Measurements from ENCODE around the gene PARVB.

The PARVB gene

DNA sequence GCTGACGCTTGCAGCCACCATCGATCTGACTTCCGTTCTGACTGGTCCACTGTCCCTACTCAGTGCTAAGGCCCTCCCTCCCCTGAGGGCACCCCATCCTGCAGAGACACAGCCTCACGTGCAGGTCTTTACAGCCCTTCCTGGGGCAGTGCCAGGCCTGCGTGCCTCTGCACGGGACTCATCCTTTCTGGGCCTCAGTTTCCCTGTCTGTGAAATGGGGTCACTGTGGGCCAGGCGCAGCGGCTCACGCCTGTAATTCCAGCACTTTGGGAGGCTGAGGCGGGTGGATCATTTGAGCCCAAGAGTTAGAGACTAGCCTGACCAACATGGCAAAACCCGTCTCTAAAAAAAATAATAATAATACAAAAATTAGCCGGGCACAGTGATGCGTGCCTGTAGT, 138.9 kb downstream of the PARVB start:
- no peak for DNase-seq (ENCODE audit: low spot score)

DNA sequence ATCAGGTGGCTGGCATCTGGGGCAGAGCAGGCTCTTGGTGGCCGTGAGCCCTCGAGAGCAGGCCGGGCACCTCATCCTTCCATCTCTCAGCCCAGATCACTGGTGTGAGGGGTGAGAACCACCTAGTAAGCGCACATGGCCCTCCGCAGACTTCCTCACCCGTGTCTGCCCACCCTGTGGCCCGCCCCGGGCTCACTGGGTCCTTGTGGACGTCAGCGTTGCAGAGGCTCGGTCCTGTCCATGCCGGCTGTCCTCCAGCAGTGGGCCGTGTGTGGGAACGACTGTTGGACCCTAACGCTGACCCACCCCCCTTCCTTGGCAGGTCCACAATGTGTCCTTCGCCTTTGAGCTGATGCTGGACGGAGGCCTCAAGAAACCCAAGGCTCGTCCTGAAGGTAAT, 139.4 kb downstream of the PARVB start:
- no peak for DNase-seq (ENCODE audit: low spot score)

DNA sequence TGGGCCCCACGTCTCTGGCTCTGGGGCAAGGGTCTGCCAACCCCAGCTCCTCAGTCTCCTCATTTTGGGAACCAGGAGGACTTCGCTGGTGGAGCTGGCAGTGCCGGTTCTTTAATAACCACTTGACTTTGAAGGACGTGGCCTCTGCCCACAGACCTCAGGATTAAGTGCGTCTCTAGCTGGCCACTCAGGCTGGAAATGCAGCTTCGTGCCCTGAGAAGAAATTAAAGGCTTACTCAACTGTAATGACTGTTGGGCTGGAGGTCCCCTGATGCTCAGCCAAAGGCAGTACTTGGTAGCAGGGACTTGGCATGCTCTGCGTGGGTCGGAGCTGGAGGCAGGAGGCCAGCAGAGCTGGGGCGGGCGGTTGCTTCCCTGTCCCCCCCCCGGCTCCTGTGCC, 139.9 kb downstream of the PARVB start:
- DNase-seq (ENCODE audit: low spot score) = no peak

DNA sequence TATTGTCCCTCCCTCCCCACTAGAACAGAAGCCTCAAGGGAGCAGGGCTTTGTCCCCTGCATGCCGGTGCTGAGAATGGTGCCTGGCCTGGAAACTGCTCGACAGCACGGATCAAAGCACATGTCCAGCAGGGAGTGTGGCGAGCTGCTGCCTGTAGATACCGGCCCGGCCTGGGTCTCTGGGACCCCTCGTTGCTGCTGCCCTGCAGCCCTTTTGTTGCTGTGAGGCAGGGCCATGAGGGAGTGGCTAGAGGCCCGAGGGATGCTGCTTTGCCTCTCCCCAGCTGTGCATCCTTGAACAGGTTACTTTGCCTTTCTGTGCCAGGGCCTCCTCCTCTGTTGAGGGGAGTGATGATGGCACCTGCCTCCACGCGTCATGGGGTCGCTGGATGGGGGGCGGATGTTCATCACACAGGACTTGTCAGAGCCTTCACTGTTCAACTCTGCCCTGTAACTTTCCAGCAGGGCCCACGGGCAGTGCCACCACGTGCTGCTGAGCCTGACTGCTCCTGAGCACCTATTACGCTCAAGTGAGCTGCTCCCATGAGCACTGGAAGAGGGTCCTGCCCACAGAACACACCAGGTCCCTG, 141.3 kb downstream of the PARVB start:
- no peak for DNase-seq (ENCODE audit: low spot score)

DNA sequence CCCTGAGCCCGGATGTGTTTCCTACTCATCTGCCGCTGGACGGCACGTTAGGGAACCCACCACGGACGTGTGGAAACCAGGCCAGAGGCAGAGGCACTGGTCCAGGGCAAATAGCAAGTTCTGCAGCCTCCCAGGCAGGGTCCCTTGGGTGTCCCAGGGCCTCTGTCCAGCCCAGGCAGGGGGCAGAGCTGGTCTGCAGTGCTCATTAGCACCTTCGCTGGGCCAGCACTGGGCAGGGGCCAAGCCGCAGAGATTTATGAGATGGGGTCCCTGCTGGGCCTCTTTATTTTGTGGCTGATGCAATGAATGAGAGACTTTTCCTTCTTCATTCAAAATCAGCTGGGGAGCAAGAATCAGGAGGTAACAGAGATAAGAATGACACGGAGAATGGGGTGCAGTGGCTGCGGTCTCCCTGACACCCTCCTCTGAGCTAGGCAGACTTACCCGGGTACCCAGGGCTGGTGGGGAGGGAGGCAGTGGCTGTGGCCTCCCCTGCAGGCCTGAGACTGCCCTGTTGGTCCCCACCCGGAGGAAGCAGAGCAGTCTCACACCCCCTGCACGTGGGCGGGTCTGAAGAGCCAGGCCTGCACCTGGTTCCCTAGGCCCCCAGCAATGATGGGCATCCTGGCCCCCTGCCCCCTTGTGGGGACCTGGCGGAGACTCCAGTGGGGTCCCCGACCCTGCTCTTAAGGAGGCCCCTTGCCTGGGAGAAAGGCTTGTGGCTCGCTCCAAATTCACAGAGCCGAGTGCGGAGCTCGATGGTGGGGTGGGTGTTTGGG, 142.6 kb downstream of the PARVB start:
- no peak for DNase-seq (ENCODE audit: low spot score)

DNA sequence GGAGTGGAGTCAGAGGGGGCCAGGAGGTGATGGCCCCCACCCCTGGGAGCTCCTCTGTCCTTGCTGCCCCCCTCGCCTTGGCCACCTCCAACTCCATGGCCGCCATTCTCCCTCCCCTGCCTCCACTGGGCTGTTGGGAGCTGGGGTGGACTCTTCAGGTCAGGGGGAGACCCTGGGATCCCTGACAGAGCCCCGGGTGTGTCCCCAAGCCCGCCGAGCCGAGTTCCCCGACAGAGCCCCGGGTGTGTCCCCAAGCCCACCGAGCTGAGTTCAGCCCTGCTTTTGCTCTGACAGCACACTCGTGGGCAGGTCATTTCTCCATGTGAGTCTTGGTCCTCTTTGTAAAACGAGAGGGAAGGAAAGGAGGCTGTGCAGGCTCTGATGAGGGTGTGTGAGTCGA, 143.4 kb downstream of the PARVB start:
- no peak for DNase-seq (ENCODE audit: low spot score)

DNA sequence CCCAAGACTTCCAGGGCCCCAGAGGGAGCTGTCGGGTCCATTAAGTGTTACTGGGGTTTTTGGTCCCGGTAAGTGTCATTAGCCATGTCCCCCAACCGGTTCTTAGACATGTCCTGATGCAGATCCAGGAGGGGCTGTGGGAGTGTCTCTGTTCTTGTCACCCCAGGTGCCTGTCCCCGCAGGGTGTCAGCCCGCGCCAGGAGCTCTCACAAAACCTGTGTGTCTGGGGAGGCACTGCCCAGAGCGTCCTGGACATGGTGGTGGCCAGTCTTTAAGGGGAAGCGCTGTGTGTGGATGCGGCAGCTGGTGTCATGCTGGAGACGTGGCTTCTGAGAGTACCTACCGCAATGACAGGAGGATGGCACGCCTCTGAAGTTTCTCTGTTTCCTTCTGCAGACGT, 144.1 kb downstream of the PARVB start:
- no peak for DNase-seq (ENCODE audit: low spot score)

DNA sequence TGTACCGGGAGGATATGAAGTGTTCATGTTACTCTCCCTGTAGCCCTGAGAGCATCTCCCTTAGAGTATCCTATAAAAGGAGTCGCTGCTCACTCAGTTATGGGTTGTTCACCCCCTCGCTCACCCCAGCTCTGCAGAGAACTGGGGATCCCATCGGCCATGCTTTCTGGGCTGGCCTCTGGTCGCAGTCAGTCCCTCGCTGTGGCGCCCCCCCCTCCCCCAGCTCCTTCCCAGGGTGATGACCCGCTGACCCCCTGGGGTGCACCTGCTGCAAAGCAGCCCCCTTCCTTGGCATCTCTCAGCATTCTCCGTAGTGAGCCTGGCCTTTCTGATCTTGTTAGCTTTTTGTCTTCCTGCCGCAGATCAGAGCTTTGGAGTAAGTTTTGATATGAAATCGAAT, 146.4 kb downstream of the PARVB start:
- DNase-seq (ENCODE audit: low spot score) = no peak

DNA sequence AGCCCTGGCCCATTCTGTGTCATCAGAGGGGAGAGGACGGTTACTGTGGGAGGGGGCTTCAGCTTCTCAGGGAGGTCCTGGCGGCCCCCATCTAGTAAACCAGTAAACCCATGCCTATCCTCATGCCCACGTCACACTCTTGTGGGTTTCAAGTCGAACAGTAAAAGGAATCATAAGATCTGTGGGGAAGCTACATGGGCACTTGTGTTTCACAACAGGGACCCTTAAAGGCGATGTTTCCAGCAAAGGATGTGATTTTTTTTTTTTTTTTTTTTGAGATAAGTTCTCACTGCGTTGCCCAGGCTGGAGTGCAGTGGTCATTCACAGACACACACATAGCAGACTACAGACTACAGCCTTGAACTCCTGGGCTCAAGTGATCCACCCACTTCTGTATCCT, 147.5 kb downstream of the PARVB start:
- DNase-seq (ENCODE audit: low spot score) = no peak

DNA sequence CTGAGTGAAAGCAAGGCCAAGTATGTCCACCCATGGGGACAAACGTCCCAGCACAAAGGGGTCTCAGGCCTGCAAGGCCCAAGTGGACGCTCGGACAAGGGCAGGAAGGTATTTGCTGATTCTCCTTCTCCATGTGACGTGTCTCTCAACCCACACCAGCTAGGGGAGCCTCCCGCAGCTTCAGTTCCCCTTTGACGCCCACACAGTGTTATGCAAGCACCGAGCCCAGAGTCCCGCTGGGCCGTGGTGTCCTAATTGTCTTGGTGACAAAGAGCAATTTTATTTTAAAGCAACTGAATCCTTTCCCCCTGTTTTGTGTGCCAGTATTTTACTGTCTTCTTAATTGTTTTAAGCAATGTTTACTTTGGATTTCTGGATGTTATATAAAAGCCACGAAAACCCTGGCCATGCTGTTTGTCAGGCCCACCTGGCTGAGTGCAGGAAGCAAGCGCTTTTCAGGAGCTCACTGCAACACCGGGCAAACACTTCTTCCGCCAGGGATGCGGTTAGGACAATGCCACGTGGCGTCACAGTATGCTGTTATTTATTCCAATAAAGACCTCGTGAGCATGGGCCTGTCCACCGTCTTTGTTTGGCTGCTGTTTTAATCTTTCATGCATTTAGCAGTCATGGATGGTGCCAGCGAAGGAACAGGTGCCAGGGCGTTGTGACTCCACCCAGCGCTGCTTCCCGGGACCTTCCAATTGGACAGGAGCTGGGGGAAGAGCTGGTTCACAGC, 148.4 kb downstream of the PARVB start:
- DNase-seq (ENCODE audit: low spot score) = no peak

DNA sequence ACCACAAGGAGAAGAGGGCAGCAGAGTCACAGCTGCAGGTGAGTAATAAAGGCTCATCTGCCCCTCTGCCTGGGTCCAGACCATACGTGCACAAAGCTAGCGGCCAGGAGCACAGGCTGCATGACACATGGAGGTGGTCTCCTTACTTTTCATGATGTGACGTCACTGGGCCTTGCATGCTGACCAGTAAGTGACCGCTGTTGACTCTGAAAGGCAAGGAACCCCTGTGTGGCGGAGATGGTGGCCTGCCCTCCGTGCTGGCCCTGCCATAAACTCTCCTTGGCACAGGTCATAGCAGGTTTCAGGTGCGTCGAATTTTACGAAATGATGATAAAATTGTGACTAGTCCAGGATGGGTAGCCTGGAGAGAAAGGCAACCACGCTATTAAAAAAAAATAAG, 149.1 kb downstream of the PARVB start:
- DNase-seq (ENCODE audit: low spot score) = no peak

DNA sequence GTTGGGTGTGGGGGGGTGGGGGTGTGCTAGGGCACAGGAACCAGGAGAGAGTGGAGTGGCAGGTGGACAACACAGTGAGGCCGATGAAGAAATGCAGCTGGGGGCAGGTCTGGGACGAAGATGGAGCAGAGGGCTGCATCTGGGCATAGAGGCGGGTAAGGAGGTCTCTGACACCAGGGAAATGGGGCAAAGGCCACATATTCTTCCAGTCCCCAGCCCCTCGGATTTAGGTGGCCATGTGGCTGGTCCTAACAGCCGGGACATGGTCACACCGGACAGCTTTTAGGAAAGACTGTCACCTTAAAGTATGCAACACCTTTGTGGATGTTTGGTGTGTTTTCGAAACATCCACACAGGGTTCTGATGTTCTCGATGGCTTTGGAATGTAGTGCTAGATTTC, 151.6 kb downstream of the PARVB start:
- DNase-seq (ENCODE audit: low spot score) = no peak

DNA sequence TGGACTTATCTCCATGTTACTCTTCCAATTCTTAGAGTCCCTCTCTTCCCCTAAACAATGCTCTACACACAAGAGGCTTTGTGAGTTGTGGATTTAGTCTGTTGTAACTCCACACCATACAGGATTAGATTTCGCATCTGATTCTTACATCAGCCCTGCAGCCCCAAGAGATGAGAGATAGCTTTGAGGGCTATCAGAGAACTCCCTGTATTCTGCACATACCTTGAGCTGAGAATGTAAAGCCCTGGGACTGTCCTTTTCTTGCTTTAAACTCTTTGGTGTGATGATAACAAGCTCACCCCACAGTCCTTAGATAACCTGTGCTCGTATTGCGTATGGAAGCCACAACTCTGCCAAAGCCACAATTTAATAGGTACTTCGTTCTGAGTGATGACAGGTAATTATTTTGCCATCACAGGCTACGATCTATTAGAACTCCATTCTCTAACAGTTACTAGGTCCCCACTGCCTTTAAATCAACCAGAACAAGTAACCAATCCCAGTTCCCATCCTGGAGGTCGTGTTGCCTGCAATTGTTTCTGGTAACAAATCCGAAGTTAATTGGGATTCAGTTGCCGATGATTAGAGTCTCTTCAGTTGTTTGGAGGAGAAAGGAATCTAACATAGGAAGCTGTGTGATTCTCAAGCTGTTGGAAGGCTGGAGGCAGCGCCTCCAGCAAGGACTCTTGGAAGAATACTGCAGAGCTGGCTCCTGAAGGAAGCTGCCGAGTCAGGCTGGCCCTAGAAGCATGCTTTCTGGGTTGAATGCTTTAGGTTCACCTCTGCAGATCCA, 155.3 kb downstream of the PARVB start:
- DNase-seq (ENCODE audit: low spot score) = no peak

DNA sequence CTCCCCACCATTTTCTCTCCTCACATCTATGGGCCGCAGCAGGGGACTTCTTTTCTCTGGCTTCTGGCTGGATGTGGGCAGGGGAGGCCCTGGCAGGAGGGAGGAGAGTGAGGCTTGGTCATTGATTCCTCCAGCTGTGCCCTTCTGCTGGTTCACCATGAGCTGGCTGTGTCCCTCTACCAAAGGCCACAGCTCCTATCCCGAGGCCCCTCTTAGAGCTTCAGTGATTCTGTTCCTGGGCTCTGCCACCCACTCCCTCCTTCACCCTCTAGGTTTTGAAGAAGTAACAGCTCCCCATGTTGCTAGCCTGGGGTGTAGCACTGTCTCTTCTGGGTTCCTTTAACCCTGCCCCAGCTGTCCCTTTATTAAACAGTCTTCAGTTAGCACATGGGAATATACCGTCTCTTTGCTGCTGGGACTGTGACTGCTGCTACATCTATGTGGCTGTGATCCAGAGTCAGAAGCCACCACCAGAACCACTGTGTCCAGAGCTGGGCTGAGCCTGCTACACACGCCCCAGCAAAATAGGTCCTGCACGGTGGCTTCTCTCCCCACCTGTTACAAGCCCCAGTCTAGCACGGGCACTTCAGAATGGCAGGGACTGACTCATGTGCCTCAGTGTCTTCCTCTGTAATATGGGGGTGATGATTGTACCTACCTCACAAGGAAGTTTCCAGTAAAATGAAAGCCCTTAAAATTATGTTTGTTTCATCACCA, 156.0 kb downstream of the PARVB start:
- DNase-seq (ENCODE audit: low spot score) = no peak

DNA sequence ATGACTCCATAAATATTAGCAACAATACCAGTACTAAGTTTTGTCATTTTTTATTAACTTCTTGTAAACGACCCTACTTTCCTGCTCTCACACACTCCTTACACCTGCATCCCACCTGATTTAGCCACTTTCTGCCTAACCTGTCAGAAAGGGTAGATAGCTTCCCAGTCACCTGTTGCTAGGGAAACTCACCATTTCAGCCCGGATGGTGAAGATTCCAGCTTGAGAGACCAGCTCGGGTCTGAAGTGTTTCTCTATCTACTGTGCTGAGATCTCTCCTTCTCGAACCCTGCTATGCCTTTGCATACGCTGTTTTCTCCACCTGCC, 156.6 kb downstream of the PARVB start, which contains the start of gene PARVG:
Gene PARVG (plus strand): TSS at position 220 of the 327 bp plus-strand sequence. CDS start 2,405 bp downstream, outside the sequence.
- no peak for DNase-seq (ENCODE audit: low spot score)

DNA sequence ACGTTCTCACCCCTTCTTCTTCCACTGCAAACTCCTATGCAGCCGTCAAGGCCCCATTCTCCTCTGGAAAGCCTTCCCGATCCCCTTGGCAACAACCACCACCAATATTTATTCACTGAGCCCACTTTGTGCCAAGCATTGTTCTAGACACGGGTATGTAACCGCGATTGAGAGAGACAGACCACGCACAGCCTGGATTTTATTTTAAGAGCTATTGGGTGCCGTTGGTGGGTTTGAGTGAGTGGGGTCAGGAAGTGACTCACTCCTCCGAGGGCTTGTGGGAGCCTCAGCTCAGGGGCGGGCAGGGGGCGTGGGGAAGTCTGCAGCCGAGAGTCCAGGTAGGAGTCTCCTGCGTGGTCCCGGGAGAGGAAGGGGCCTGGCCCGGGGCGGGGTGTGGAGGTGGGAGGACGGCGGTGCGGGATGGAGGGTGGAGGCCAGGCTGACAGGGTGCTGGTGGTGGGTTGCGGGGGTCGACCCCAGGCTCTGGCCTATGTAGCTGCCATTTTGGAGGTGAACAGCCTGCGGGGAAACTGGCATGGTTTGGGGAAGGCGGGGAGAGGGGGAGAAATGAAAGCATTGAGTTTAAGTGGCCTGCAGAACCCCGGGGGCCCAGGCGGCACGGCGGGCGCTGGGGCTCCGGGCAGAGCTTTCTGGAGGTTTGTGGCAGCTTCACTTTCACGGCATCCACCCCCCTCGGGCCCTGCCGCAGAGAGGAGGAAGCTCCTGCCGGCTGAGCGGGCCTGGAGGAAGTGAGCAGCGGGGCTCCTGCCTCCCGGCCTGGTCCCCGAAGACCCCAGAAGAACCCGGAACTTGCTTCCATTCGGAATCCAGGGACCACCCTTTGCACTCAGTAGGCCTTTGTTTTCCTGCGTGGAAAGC, 157.2 kb downstream of the PARVB start:
- no peak for DNase-seq (ENCODE audit: low spot score)

DNA sequence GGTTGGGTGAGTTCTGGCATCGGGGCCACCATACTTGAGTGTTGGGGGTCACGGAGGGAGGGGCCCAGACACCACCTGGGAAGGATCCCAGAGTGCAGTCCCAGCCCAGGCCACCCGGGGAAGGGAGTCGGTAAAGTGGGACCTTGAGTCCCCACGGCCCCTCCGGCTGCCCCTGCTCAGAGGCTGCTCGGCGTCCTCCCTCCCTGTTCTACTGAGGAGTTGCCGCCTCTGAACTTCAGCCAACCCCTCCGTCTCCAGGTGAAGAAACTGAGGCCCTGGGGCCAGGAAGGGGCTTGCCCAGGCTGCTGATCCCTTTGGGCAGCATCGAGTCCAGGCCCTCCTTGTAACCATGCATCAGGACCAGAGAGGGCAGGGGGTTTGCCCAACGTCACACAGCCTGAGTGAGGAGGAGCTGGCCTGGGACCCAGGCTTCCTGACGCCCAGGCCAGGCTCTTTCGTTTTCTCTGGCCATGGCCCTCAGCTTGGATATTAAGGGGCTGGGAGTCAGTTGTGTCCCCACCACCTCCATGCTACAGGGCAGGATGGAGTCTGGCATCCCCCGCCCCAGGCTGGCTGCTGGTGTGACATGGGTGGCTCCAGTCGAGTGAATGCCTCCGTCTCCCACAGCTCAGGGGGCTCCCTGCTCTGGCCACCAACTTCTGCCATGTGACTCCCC, 157.9 kb downstream of the PARVB start:
- no peak for DNase-seq (ENCODE audit: low spot score)

DNA sequence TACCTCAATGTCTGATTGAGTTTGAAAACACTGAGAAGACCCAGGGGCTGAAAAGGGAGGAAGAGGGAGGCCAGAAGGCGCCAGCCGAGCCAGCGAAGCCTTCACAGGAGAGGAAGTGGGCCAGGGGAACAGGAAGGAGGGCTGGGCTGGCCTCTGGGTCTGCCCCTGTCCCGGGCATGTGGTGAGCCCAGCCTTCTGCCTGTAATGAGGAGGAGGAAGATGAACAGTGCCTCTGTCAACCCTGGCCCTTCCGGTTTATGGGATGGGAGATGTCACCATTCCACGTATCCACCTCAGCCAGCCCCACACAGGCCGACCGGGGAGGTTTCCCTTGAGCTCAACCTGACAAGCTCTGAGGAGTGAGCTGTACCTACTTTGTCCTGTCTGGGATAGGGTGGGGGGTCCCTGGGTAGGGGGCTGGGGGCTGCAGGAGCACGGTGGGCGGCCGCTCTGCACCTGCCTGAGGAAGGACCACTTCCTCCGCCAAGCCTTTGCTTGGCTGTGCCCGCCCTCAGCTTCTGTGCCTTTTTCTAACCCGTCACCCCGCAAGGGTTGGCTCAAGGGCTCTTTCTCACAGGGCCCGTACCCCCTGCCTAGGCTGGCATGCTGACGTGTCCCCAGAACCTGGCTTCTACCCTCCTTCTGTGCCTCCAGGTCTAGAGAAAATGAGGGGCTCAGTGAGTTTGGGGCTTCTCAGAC, 158.6 kb downstream of the PARVB start:
- no peak for DNase-seq (ENCODE audit: low spot score)

DNA sequence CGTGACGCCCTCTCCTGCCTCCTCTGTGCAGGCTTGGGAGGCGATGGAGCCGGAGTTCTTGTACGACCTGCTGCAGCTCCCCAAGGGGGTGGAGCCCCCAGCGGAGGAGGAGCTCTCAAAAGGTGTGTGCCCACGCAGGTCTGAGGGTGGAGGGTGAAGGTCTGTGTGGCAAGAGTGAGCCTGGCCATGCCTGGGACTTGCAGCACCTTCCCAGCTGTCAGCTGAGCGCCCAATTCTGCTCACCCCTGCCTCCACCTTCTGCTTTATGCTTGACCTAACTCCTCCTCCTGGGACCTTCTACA, 159.1 kb downstream of the PARVB start:
- no peak for DNase-seq (ENCODE audit: low spot score)

DNA sequence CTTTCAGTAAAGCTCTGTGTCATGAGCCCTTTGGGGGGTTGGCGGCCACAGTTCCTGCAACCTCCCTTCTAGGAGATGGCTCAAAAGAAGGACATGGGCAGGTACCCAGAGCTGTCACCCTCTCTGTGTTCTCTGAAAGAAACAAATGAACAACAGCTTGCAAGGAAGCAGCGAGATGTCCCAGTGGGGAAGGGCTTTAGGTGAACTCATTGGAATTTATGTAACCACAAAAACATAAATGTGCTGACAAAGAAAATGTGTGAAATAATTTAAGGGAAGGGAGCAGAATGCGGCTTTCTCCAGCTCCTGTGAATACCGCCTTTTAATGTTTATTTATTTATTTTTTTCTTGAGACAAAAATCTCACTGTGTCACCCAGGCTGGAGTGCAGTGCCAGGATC, 159.9 kb downstream of the PARVB start:
- DNase-seq (ENCODE audit: low spot score) = no peak
